Caco-2 (cell line): Measurements from ENCODE around the gene BCAS3. TPM values are rescaled to one million over a fixed set of nuclear protein-coding genes. Genes with fewer than 3 reads are reported as not detected.

Experiments
- BruUV-seq: library from RNA; stranded (reverse); fragments of 400-500 nt; replicated peaks from 2 replicates; lab custom pipeline; 2021; lab: Mats Ljungman, UMichigan
- CTCF ChIA-PET: fragments of 300-600 bp; sonication (Branson Sonifier 250); formaldehyde crosslinking; loops from one replicate; lab custom pipeline; 2022; ENCODE audit warnings: antibody characterized with exemption; lab: Charles Lee
- POLR2A ChIA-PET: fragments of 300-600 bp; sonication (Branson Sonifier 250); formaldehyde crosslinking; loops from one replicate; lab custom pipeline; 2022; ENCODE audit warnings: antibody characterized with exemption; lab: Charles Lee
- DNase-seq, 2 experiments: peaks; one replicate each; pipeline versions ENCODE4 v3.0.0 to v3.0.0-alpha.2; 2020 to 2022
- H3K27me3 ChIP-seq: replicated peaks from 2 replicates; pipeline ENCODE4 v1.6.0; 2011; ENCODE audit warnings: low read length; ENCODE audit not compliant: control insufficient read depth, insufficient read depth
- H3K36me3 ChIP-seq: 2 replicates; pipeline ENCODE4 v1.5.1; 2011; ENCODE audit warnings: low read length; ENCODE audit not compliant: control insufficient read depth, insufficient read depth
- H3K4me1 ChIP-seq: fragments of 250-450 bp; sonication (Bioruptor Pico); 2 replicates; pipeline ENCODE4 v1.5.1; 2020; ENCODE audit warnings: mild to moderate bottlenecking
- H3K4me3 ChIP-seq: 2 replicates; pipeline ENCODE4 v1.5.1; 2011; ENCODE audit warnings: low read depth, mild to moderate bottlenecking, control low read depth, low read length
- H3K9me3 ChIP-seq: fragments of 250-450 bp; sonication (Bioruptor Pico); 2 replicates; pipeline ENCODE4 v1.5.1; 2020; ENCODE audit warnings: mild to moderate bottlenecking, moderate library complexity
- H3K27ac Mint-ChIP-seq: one replicate; pipeline ENCODE4 v1.8.0; 2022; ENCODE audit warnings: mixed read lengths; ENCODE audit not compliant: unreplicated experiment
- H3K27me3 Mint-ChIP-seq: one replicate; pipeline ENCODE4 v1.8.0; 2022; ENCODE audit warnings: mixed read lengths; ENCODE audit not compliant: insufficient read depth, unreplicated experiment
- H3K36me3 Mint-ChIP-seq: one replicate; pipeline ENCODE4 v1.8.0; 2022; ENCODE audit warnings: mild to moderate bottlenecking, mixed read lengths; ENCODE audit not compliant: insufficient read depth, unreplicated experiment
- H3K4me1 Mint-ChIP-seq: one replicate; pipeline ENCODE4 v1.8.0; 2022; ENCODE audit warnings: low read depth, mixed read lengths; ENCODE audit not compliant: unreplicated experiment
- H3K4me3 Mint-ChIP-seq: one replicate; pipeline ENCODE4 v1.8.0; 2022; ENCODE audit warnings: mild to moderate bottlenecking, moderate library complexity, mixed read lengths; ENCODE audit not compliant: unreplicated experiment
- H3K9me3 Mint-ChIP-seq: one replicate; pipeline ENCODE4 v1.8.0; 2022; ENCODE audit warnings: mixed read lengths; ENCODE audit not compliant: unreplicated experiment
- CTCF ChIP-seq, 2 experiments: fragments of 200-600 bp in 1 of 2; IDR thresholded peaks; 1 replicate in 1 of 2; 2 replicates in 1 of 2; pipeline versions ENCODE4 v1.5.1 to v1.8.0; 2011 to 2022; ENCODE audit warnings: antibody characterized with exemption in 1 of 2, control low read depth in 1 of 2, inconsistent platforms in 1 of 2, low read depth in 1 of 2, low read length in 1 of 2, mild to moderate bottlenecking in 1 of 2, moderate library complexity in 1 of 2; ENCODE audit not compliant: insufficient read depth in 1 of 2, severe bottlenecking in 1 of 2, unreplicated experiment in 1 of 2
- intact Hi-C: fragments of 100-400 bp; cut with micrococcal nuclease; formaldehyde crosslinking; loops from one replicate; pipeline ENCODE4 v1.10.0; 2022; ENCODE audit not compliant: unreplicated experiment
- total RNA-seq: library from RNA; stranded (reverse); gene quantifications from 2 replicates; pipeline ENCODE4 v1.2.3, GENCODE V29; 2022

The BCAS3 gene
- total RNA-seq, 1 experiment from 2014 or later = 44.1 TPM

- no peaks in the 10 kb centered on the region for H3K36me3 ChIP-seq
- H3K4me1 ChIP-seq = peaks cover 5% of the 10 kb centered on the region; the same call in 1 of the 2 replicates
- POLR2A ChIA-PET = no interaction called here
- Mint-ChIP-seq H3K9me3 (no peaks in the 10 kb centered on the region), H3K4me3 (no peak overlapping the region), H3K36me3 (peaks cover 24% of the 10 kb centered on the region), H3K27ac (no peak overlapping the region), H3K4me1 (no peaks in the 10 kb centered on the region), H3K27me3 (no peaks in the 10 kb centered on the region)
- no peaks in the 10 kb centered on the region for H3K9me3 ChIP-seq
- no peak for DNase-seq
- no peak for TF ChIP-seq CTCF (IDR thresholded peaks at IDR 0.05; ENCODE audit: insufficient read depth in 1 of 2, low read depth in 1 of 2, low read length in 1 of 2, severe bottlenecking in 1 of 2, unreplicated experiment in 1 of 2)
- H3K27me3 ChIP-seq = no peaks in the 10 kb centered on the region
- H3K4me3 ChIP-seq = no peak overlapping the region
- CTCF ChIA-PET = no interaction called here
- intact Hi-C loops = no loop called here
- BruUV-seq = no TSS peak
Measured at GRCh38 chr17:60646701-60647100, 30.9 kb upstream of the BCAS3 start.

- Histone ChIP-seq H3K27me3 (no peaks in the 10 kb centered on the region), H3K9me3 (no peaks in the 10 kb centered on the region), H3K4me3 (no peak overlapping the region), H3K4me1 (peaks cover 5% of the 10 kb centered on the region; the same call in 1 of the 2 replicates), H3K36me3 (no peaks in the 10 kb centered on the region)
- no peaks in the 10 kb centered on the region for H3K9me3 Mint-ChIP-seq
- H3K27ac Mint-ChIP-seq = no peak overlapping the region
- POLR2A ChIA-PET = no interaction called here
- no peak overlapping the region for H3K4me3 Mint-ChIP-seq
- H3K4me1 Mint-ChIP-seq = no peaks in the 10 kb centered on the region
- H3K27me3 Mint-ChIP-seq = no peaks in the 10 kb centered on the region
- CTCF ChIA-PET = interaction anchor here (0.7 kb wide), 1 partner anchor 360 kb away, joined by 3 read pairs; no protein-coding TSS in a partner anchor
- H3K36me3 Mint-ChIP-seq = peaks cover 25% of the 10 kb centered on the region
- no peak for DNase-seq
- no TSS peak for BruUV-seq
- intact Hi-C loops = no loop called here
- TF ChIP-seq CTCF (IDR thresholded peaks at IDR 0.05; ENCODE audit: insufficient read depth in 1 of 2, low read depth in 1 of 2, low read length in 1 of 2, severe bottlenecking in 1 of 2, unreplicated experiment in 1 of 2) = no peak
Measured at GRCh38 chr17:60647705-60648104, 29.9 kb upstream of the BCAS3 start.

- Histone ChIP-seq H3K36me3 (no peaks in the 10 kb centered on the region), H3K4me1 (no peaks in the 10 kb centered on the region), H3K9me3 (no peaks in the 10 kb centered on the region), H3K27me3 (no peaks in the 10 kb centered on the region), H3K4me3 (no peak overlapping the region)
- intact Hi-C loops = no loop called here
- Mint-ChIP-seq H3K27ac (no peak overlapping the region), H3K9me3 (no peaks in the 10 kb centered on the region), H3K4me3 (no peak overlapping the region), H3K4me1 (no peaks in the 10 kb centered on the region), H3K27me3 (no peaks in the 10 kb centered on the region), H3K36me3 (peaks cover 36% of the 10 kb centered on the region)
- BruUV-seq = no TSS peak
- CTCF ChIA-PET = no interaction called here
- no peak for DNase-seq
- TF ChIP-seq CTCF (IDR thresholded peaks at IDR 0.05; ENCODE audit: insufficient read depth in 1 of 2, low read depth in 1 of 2, low read length in 1 of 2, severe bottlenecking in 1 of 2, unreplicated experiment in 1 of 2) = no peak
- POLR2A ChIA-PET = no interaction called here
Measured at GRCh38 chr17:60652454-60653247, 25.0 kb upstream of the BCAS3 start.
